ENCODE data around the gene PANK4. TPM values are rescaled to one million over a fixed set of nuclear protein-coding genes. Genes with fewer than 3 reads are reported as not detected.

Gene PANK4
- total RNA-seq, 1 experiment from 2014 or later = 48.8 TPM

GRCh38 chr1:2499986-2500596 is 26.3 kb downstream of the PANK4 start:
- H3K4me3 ChIP-seq = no peak overlapping the region
- H3K4me1 ChIP-seq = peaks cover 49% of the 10 kb centered on the region
- no peaks in the 10 kb centered on the region for H3K36me3 ChIP-seq
- H3K27me3 ChIP-seq = peaks cover 10% of the 10 kb centered on the region
- H3K9me3 ChIP-seq (replicated peaks) = no peaks in the 10 kb centered on the region
- DNase-seq = peak; percentile 52 to 53
- H3K27ac ChIP-seq = peak overlapping the region; percentile 68

GRCh38 chr1:2499260-2499659 is 27.1 kb downstream of the PANK4 start:
- Histone ChIP-seq H3K36me3 (no peaks in the 10 kb centered on the region), H3K27ac (no peak overlapping the region), H3K4me1 (peaks cover 44% of the 10 kb centered on the region), H3K9me3 (replicated peaks) (no peaks in the 10 kb centered on the region), H3K4me3 (no peak overlapping the region), H3K27me3 (peaks cover 11% of the 10 kb centered on the region)
- DNase-seq = no peak

- H3K4me3 ChIP-seq = no peak overlapping the region
- H3K27me3 ChIP-seq = peaks cover 17% of the 10 kb centered on the region
- no peaks in the 10 kb centered on the region for H3K9me3 ChIP-seq (replicated peaks)
- no peak for DNase-seq
- H3K27ac ChIP-seq = no peak overlapping the region
- H3K4me1 ChIP-seq = peaks cover 43% of the 10 kb centered on the region
- no peaks in the 10 kb centered on the region for H3K36me3 ChIP-seq
Measured at GRCh38 chr1:2498648-2499047, 27.7 kb downstream of the PANK4 start.

GRCh38 chr1:2497891-2498290 is 28.5 kb downstream of the PANK4 start:
- Histone ChIP-seq H3K27me3 (peaks cover 23% of the 10 kb centered on the region), H3K4me1 (peaks cover 37% of the 10 kb centered on the region), H3K36me3 (no peaks in the 10 kb centered on the region)

GRCh38 chr1:2496746-2497145 is 29.6 kb downstream of the PANK4 start:
- H3K27ac ChIP-seq = no peak overlapping the region
- peaks cover 29% of the 10 kb centered on the region for H3K4me1 ChIP-seq
- peaks cover 26% of the 10 kb centered on the region for H3K27me3 ChIP-seq
- DNase-seq = no peak
- H3K9me3 ChIP-seq (replicated peaks) = no peaks in the 10 kb centered on the region
- no peak overlapping the region for H3K4me3 ChIP-seq
- H3K36me3 ChIP-seq = no peaks in the 10 kb centered on the region

More at GRCh38 chr1:2497891-2498290, 28.5 kb downstream of the PANK4 start:
- no peak for DNase-seq
- no peaks in the 10 kb centered on the region for H3K9me3 ChIP-seq (replicated peaks)
- H3K27ac ChIP-seq = no peak overlapping the region
- no peak overlapping the region for H3K4me3 ChIP-seq

- H3K4me3 ChIP-seq = no peak overlapping the region
- H3K27me3 ChIP-seq = peaks cover 30% of the 10 kb centered on the region
- H3K4me1 ChIP-seq = peaks cover 24% of the 10 kb centered on the region
- H3K9me3 ChIP-seq (replicated peaks) = no peaks in the 10 kb centered on the region
- peak in 1 of 2 experiments; percentile 53 for DNase-seq
- no peaks in the 10 kb centered on the region for H3K36me3 ChIP-seq
- no peak overlapping the region for H3K27ac ChIP-seq
Measured at GRCh38 chr1:2496087-2496622, 30.2 kb downstream of the PANK4 start.

GRCh38 chr1:2495546-2495945 is 30.9 kb downstream of the PANK4 start:
- DNase-seq = no peak
- Histone ChIP-seq H3K9me3 (replicated peaks) (no peaks in the 10 kb centered on the region), H3K4me1 (peaks cover 19% of the 10 kb centered on the region), H3K27me3 (peaks cover 36% of the 10 kb centered on the region), H3K27ac (no peak overlapping the region), H3K36me3 (no peaks in the 10 kb centered on the region), H3K4me3 (no peak overlapping the region)

GRCh38 chr1:2495026-2495425 is 31.4 kb downstream of the PANK4 start:
- DNase-seq = no peak
- Histone ChIP-seq H3K4me1 (peaks cover 14% of the 10 kb centered on the region), H3K4me3 (no peak overlapping the region), H3K36me3 (no peaks in the 10 kb centered on the region), H3K27me3 (peaks cover 41% of the 10 kb centered on the region), H3K9me3 (replicated peaks) (no peaks in the 10 kb centered on the region), H3K27ac (no peak overlapping the region)

- peaks cover 41% of the 10 kb centered on the region for H3K27me3 ChIP-seq
Measured at GRCh38 chr1:2494323-2494693, 32.1 kb downstream of the PANK4 start.

GRCh38 chr1:2493691-2494322 is 32.6 kb downstream of the PANK4 start:
- DNase-seq = no peak
- Histone ChIP-seq H3K9me3 (replicated peaks) (peaks cover under 1% of the 10 kb centered on the region; the same call in 1 of the 2 replicates), H3K4me3 (no peak overlapping the region), H3K4me1 (peaks cover 5% of the 10 kb centered on the region; the same call in 1 of the 2 replicates), H3K27me3 (peaks cover 41% of the 10 kb centered on the region), H3K36me3 (no peaks in the 10 kb centered on the region), H3K27ac (no peak overlapping the region)

More at GRCh38 chr1:2494323-2494693, 32.1 kb downstream of the PANK4 start:
- H3K27ac ChIP-seq = no peak overlapping the region
- no peak overlapping the region for H3K4me3 ChIP-seq
- no peaks in the 10 kb centered on the region for H3K36me3 ChIP-seq
- no peaks in the 10 kb centered on the region for H3K9me3 ChIP-seq (replicated peaks)
- DNase-seq = peak in 1 of 2 experiments; percentile 47
- H3K4me1 ChIP-seq = peaks cover 7% of the 10 kb centered on the region; the same call in 1 of the 2 replicates

- Histone ChIP-seq H3K27me3 (peaks cover 41% of the 10 kb centered on the region), H3K4me3 (no peak overlapping the region), H3K27ac (no peak overlapping the region), H3K4me1 (peaks cover 5% of the 10 kb centered on the region; the same call in 1 of the 2 replicates), H3K9me3 (replicated peaks) (peaks cover 6% of the 10 kb centered on the region), H3K36me3 (no peaks in the 10 kb centered on the region)
- no peak for DNase-seq
Measured at GRCh38 chr1:2493218-2493617, 33.2 kb downstream of the PANK4 start.

- H3K4me1 ChIP-seq = peaks cover 5% of the 10 kb centered on the region; the same call in 1 of the 2 replicates
- H3K36me3 ChIP-seq = no peaks in the 10 kb centered on the region
- H3K27ac ChIP-seq = no peak overlapping the region
- peaks cover 6% of the 10 kb centered on the region for H3K9me3 ChIP-seq (replicated peaks)
- no peak overlapping the region for H3K4me3 ChIP-seq
- H3K27me3 ChIP-seq = peaks cover 41% of the 10 kb centered on the region
- no peak for DNase-seq
Measured at GRCh38 chr1:2492091-2492490, 34.3 kb downstream of the PANK4 start.

GRCh38 chr1:2489615-2490014 is 36.8 kb downstream of the PANK4 start:
- Histone ChIP-seq H3K4me3 (no peak overlapping the region), H3K9me3 (replicated peaks) (peaks cover 6% of the 10 kb centered on the region), H3K27me3 (peaks cover 33% of the 10 kb centered on the region), H3K36me3 (no peaks in the 10 kb centered on the region), H3K4me1 (peaks cover 5% of the 10 kb centered on the region; the same call in 1 of the 2 replicates), H3K27ac (no peak overlapping the region)
- no peak for DNase-seq

- H3K4me1 ChIP-seq = no peaks in the 10 kb centered on the region
- no peak for DNase-seq
- H3K4me3 ChIP-seq = no peak overlapping the region
- no peaks in the 10 kb centered on the region for H3K36me3 ChIP-seq
- H3K9me3 ChIP-seq (replicated peaks) = peaks cover 6% of the 10 kb centered on the region
- H3K27ac ChIP-seq = no peak overlapping the region
- H3K27me3 ChIP-seq = peaks cover 26% of the 10 kb centered on the region
Measured at GRCh38 chr1:2488688-2489087, 37.7 kb downstream of the PANK4 start.

GRCh38 chr1:2486558-2486957 is 39.8 kb downstream of the PANK4 start:
- no peak overlapping the region for H3K4me3 ChIP-seq
- no peak overlapping the region for H3K27ac ChIP-seq
- no peaks in the 10 kb centered on the region for H3K36me3 ChIP-seq
- H3K27me3 ChIP-seq = peaks cover 15% of the 10 kb centered on the region
- no peak for DNase-seq
- H3K9me3 ChIP-seq (replicated peaks) = peaks cover 6% of the 10 kb centered on the region
- H3K4me1 ChIP-seq = no peaks in the 10 kb centered on the region

All from SJCRH30 (cell line).